ENCODE data around the gene EMC10.
A peak's percentile ranks its signal among the peaks of the same experiment; 100 is the strongest.

Gene EMC10

DNA sequence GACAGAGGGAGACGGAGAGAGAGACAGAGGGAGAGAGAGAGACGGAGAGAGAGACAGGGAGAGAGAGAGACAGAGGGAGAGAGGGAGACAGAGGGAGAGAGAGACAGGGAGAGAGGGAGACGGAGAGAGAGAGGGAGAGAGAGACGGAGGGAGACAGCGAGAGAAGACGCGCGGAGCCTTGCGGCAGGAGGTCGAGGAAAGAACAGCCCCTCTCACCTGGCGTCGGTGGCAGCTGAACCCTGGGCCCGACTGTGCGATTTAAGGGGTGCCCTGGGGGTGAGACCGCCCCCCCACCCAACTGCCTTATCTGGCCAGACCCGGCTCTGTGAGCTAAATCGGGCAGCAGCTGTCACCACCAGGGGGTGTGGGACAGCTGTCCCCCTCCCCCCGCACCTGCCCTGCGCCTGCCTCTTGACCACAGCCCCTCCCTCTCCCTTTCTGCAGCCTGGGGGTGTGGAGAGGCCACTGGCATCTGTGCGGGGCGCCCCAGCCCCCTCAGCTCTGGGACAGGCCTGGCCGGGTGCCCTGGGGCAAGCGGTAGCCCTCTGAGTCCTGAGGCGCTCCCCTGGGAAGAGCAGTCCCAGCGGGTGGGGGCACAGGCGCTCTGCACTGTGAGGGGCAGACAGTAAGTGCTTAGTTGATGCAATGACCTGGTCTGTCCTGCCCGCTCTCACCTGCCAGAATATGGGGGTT lies 23.9 kb downstream of the EMC10 start:
- no peak for DNase-seq

DNA sequence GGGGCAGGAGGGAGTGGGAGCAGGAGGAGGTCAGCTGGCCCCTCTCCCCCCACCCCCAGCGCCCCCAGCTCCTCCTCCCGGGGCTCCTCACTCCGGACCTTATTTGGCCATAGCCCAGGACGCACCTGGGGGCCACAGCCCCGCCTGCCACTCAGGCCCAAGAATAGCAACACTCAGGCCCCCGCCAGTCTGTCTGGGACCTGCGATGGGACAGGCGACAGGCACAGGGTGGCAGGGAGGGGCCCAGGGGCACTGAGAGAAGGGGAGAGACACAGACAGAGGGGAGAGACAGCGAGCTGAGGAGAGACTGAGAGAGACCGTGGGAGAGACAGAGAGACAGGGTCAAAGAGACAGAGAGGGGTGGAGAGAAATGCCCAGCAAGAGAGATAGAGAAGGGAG lies 24.4 kb downstream of the EMC10 start:
- DNase-seq = no peak

DNA sequence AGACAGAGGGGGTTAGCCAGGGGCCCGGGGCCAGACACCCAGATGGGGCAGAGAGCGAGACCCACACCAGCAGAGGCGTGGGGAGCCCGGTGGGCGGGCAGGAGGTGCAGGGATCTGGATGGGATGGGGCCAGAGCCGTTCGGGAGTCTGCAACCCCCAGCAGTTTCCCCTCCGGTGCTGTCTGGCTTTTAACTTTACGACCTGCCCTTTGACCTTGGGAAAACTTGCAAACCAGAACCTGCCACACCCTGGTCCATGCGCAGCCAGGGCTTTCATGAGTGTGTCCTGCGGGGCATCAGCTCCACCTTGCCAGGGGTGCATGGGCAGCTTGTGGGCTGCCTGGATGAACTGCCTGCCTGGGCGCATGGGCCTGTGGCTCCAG lies 24.9 kb downstream of the EMC10 start:
- DNase-seq = no peak

DNA sequence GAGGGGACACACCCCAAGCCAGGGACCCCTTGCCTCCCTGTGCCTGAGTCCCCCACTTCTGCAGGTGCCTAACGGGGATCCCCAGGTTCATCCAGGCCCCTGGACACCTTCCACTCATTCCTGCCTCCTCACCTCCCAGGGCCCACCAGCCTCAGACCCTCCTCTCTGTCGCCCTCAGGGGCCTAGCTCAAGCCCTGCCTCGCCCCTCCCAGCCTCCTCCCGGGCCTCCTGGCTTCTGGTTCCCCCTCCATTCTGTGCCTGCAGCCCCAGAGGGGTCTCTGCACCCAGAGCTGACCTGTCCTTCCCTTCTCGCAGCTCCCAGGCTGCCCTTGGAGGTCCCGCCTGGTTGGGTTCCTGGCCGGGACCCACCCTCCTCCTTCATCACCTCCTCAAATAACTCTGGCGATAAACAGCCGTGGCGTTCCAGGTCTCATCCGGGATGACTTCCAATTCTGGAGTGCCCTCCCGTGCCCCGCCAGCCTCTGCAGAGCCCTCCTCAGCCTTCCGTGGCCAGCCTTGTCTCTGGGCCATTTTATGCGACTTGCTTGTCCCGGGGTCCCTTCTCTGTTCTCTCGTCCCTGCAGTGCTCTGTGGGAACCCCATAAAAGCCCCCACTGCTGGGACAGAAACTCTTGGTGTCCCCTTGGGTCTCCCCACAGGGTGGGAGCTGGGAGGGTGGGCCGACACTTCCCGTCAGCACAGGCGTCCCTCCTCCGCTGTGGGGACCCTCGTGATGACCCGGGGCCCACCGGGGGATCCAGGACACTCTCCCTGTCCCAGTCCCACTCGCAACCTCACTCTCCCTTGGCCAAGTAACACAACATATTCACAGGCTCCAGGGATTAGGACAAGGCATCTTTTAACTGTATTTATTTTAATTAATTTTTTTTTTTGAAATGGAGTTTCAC lies 25.5 kb downstream of the EMC10 start:
- DNase-seq = no peak

DNA sequence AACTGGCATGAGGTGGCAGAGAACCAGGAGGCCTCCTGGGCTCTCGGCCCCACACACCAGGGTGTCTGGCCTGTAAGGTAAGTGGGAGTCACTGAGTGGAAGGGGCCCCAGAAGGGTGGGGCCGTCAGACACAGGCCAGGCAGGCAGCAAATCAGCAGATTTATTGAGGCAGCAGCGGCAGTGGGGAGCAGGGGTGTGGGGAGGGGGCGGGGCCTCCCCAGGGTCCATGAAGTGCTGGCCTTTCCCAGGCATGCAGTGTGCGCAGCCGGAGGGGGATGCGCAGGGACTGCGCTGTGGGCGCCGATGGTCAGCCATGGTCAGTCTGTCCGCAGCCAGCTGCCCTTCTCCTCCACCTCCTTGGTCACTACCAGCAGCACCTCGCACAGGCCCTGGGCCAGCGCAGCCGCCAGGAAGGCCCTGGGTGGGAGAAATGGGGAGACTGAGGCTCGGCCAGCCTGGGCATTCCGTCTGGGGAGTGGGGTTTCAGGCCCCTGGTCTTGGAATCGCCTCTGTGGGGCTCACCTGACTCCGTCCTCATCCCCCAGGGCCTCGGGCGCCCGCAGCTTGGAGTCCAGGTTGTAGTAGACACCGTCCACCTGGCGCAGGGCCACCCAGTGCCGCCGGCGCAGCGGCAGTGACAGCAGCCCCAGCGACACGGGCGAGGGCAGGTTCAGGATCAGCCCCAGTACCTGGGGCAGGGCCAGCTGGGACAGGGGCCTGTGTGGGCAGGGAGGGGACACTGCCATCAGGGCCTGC lies 29.7 kb downstream of the EMC10 start:
- DNase-seq = no peak

DNA sequence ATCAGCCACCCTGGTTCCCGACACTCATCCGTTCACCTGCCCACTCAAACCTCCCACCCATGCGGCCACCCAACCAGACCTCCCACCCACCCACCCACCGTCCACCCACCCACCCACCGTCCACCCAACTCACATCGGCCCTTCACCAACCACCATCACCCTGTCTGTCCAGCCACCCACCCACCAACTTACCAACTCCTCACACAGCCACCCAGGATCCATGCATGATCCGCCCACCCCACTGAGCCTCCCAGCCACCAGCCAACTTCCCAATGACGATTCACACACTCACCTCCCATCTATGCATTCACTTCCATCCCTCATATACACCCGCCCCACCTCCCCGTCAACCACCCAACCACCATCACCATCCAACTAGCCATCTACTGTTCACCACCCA lies 30.4 kb downstream of the EMC10 start:
- no peak for DNase-seq

DNA sequence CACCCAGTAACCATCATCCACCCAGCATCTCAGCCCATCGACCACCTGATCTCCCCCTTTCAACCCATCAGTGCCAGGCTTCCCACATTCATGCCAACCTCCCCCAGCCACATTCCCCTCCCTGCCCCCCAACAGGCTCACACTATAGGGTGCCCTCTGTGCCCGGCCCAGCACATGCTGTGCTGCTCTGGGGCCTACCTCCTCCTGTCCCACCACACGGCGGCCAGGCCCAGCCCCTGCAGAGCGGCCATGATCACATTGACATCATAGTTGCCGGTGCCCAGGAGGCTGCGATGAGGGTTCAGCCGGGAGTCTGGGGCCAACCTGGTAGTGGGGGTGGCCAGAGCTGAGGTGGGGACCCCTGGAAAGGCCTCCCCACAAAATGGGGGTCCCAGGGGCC lies 31.1 kb downstream of the EMC10 start:
- DNase-seq = no peak

DNA sequence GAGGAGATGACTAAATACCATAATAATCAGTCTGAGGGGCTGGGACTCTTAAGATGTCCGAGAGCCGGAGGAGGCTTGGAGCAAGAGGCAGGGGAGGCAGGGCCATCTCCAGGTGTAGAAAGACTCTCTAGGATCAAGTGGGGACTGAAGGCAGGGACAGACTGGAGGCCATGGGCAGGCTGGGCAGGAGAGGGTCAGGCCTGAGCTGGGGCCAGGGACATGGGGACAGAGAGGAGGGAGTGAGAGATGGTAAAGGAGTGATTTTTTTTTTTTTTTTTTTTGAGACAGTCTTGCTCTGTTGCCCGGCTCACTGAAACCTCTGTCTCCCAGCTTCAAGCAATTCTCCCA lies 32.5 kb downstream of the EMC10 start:
- no peak for DNase-seq

DNA sequence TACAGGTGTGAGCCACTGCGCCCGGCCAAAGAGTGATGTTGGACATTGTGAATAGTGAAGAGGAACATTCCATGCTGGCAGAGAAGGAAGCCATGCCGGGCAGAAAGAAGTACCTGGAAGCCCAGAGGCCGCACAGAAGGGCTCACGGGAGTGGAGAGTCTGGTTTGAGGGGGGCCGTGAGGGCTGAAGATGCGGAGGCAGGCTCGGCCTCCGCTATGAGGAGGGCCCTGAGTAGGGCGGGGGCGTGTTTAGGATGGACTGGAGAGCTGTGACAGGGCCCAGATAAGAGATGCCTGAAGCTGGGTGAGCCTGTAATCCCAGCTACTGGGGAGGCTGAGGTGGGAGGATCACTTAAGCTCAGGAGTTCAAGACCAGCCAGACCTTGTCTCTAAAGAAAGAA lies 33.1 kb downstream of the EMC10 start:
- no peak for DNase-seq

DNA sequence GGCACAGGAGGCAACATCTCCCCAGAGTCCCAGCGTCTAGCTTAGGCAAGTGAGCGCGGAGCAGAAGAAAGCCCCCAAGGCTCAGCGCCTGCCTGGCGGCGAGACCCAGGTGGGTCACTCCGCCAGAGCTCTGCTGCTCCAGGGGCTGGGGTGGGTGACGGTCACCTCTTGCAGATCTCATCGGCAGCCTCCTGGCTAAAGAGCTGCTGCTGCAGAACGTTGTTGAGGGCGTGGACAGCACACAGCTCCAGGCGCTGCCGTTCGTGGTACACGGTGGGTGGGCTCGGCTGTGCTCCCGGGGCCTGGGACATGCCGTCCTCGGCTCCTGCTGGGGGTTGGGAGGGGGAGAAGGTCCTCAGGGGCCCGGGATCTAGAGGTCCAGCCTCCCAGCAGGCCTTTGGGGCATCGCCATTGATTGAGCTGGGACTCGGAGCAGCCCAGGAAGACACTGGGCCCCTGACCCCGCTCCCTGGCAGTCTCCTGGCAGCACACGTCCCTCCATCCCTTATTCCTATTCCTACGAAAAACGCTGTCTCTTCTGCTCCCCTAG lies 33.9 kb downstream of the EMC10 start:
- no peak for DNase-seq

DNA sequence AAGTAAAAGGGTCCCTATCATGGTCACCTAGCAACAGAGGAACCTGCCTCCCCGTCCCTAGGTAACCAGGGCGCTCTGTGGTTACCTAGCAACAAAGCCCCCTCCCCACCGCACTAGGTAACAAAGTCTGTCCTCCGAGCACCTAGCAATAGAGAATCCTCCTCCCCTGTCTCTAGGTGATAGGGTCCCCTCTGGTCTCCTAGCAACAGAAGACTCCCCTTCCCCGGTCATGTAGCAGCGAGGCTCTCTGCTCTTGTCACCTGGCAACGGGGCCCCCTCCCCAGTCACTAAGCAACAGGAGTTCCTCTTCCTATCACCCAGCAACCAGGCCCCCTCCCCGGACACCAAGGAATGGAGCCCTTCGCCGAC lies 34.4 kb downstream of the EMC10 start:
- no peak for DNase-seq

DNA sequence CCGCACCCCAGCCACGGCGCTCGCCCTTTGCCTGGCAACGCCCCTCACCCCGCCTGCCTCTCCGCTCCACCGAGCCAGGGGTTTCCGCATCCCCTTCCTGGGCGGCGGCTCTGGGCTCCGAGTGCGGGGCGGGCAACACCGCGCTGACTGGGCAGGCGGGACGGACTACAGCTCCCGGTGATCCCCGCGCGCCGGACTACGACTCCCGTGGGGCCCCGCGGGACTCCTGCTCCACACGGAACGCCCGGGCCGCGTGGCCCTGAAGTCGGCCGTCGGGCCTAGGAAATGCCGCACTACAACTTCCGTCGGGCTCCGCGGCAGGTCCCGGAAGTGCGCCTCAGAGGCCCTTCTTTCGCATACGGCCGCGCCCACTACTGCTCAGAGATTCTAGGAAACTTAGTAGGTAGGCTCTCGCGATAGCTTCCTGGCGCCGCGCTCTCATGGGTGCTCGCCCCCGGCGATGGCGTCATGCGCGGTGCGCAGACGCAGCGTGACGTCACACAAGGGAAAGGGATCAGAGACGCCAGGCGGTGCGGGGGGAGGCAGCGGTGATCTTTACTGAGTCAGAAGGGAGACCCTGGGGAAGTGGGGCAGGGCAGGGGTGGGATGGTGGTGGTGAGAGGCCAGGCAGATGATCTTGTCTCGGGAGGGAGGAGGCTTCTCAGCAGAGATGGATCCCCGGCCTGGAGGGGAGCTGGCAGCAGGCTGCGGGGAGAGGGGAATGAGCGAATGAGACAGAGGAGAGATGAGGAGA lies 34.9 kb downstream of the EMC10 start, which contains the start of gene JOSD2:
TSS of gene JOSD2 (minus strand) at position 123 of the 754 bp plus-strand sequence. CDS start 760 bp downstream, outside the sequence.
- DNase-seq = peak; percentile 99

DNA sequence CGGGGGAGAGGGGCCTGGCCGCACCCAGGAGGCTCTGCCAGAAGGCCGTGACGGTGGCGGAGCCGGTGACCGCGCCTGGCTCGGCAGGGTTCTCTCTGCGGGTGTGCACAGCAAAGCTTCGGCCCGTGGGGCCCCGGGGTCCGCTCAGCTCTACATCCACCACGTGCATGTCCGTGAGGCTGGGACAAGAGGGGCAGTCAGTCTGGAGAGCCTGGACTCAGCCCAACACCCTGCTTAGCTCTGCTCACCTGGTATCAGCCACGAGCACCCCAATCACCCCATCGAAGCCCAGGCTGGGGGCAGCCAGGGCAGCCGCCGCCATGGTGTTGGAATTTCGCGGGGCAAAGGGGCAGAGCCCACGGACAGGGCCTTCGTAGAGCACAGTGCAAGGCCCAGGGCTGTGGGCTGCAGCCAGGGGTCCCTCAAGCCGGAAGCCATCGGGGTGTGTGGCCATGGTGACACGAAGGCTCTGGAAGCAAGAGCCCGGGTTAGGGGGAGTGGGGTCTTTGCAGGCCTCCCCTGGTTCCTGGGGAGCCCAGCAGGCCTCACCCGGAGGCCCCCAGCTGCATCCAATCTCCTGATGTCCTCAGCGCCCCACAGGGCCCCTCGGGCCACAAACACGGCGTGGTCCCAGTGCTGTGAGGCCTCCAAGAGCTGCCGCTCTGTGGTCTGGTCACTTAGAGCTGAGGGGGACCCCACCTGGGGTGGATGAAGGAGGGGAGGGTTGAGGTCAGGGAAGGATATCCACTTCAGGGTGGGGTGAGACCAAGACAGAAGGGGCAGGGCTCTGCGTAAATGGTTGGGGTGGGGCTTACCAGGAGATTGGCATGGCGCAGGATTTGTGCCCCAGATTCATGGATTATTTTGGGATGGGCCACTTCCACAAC lies 36.0 kb downstream of the EMC10 start:
- DNase-seq = no peak

DNA sequence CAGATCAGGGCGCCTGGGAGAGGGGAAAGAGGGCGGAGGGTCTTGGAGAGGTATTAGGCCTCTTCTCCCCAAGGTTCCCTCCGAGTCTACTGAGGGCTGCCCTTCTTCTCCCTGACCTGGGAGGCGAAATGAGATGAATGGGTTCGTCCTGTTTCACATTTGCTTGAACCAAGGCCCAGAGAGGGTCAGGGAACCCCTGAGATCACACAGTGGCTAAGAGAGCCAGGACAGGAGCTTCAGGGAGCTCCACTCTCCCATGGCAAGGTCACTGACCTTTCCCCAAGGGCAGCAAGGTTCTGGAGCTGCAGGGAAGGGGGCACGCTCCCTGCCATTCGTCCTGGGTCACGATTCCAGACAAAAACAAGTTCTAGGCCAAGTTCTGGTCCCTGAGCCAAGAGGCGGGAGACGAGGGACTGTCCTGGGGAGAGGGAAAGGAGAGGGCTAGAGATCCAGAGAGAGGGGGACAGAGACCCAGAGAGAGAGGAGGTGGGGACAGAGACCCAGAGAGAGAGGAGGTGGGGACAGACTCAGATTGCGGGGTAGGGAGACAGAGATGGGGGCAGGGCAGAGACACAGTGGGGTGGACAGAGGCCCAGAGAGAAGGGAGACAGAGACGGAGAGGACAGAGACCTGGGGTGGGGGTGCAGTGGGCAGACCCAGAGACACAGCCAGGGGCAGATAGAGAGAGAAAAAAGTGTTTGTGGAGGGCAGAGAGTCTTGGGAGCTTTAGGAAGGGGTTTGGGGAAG lies 36.9 kb downstream of the EMC10 start:
- no peak for DNase-seq

DNA sequence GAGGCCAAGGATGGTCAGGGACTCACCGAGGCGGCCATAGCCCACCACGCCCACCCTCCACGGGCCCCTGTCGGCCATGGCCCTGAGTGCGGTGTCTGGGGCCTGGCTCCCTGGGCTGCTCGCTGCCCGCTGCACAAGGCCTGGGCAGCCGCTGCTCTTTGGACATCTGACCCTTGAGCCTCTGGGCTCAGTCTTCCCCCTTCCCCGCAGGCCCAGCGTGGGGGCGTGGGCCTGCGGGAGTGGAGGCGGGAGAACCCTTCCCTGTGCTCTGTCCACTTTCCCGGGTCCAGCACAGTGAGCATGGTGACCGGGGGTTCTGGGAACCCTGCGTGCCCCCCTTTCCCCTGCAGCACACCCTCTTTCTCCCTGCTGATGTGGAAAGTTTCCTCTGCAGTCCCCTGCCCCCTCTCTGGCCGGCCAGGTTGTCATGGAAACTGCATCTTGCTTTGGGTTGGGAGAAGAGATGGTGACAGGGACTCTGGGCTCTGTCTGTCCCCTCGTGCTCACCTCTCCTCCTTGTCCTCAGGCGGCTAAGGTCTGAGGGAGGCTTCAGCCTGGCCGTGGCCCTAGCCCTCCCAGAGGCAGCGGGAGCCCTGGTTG lies 37.5 kb downstream of the EMC10 start, which contains the start of gene ASPDH:
TSS of gene ASPDH (minus strand) at position 168 of the 600 bp plus-strand sequence. CDS start at position 78, 90 bp downstream.
- DNase-seq = no peak

DNA sequence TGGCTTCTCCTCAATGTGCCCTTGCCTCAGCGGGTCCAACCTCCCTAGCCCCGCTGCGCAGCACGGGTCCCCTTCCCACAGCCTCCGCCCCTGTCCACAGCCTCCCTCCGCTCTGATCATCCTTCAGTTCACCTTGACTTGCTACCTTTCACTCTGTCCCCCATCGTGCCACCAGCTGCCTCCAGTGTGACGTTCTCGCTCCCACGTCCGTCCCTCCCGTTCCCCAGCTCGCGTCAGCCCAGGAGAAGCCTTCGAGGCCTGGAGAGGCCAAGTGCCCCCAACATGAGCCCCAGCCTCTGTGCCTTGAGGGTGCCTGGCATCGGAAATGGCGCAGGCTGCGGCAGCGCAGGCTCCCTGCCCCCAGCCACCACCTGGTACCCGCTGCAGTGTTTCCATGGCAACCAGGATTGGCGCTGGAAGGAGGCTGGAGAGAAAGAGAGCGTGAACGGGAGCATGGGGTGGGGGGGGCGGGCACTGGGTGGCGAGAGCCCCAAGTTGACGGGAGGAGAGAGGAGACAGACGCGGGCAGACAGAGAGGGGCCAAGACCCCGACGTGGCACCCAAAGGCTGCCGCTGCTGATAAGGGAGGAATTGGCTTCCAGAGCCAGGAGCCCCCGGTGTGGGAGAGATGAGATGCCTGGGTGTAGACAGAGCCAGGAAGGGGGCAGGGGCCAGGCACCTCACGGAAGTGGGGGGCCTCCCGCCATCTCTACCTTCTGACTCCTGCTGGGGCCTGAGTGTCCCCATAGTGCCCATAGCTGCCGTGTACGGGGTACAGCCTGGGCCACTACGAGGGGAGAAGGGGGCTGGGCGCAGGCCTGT lies 38.2 kb downstream of the EMC10 start:
- no peak for DNase-seq

DNA sequence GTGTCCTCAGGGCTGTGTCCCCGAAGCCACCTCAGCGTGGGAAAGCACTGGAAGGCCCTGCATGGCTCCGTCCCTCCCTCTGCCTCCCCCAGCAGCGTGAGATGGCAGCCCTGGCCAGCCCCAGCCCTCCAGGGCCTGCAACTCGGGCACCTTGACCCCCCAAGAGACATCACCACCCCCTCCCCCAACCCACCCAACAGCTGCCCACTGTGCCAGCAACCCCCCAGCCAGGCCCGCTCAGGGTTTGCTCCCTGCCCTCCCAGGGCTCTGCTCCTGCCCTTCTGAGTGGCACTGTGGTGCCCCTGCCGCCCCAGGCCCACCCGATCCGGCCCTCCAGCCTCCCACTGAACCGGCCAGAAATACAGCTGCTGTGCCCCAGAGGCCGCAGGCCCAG lies 38.9 kb downstream of the EMC10 start:
- DNase-seq = no peak

DNA sequence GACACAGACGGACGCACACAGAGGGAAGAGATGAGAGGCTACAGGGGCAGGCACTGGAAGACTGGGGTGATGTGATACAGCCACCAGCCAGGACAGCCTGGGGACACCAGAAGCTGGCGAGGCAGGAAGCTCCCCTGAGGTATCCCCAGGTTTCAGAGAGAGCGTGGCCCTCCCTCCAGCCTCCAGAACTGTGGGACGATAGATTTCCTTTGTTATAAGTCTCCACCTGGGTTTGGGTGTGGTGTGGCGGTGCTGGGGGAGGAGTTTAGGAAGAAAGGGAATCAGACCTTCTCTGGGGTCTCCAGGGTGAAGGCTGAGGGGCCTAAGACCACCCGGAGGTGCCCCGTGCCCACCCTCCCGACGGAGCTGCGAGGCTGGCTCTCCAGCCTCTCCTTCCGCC lies 40.1 kb downstream of the EMC10 start:
- no peak for DNase-seq

DNA sequence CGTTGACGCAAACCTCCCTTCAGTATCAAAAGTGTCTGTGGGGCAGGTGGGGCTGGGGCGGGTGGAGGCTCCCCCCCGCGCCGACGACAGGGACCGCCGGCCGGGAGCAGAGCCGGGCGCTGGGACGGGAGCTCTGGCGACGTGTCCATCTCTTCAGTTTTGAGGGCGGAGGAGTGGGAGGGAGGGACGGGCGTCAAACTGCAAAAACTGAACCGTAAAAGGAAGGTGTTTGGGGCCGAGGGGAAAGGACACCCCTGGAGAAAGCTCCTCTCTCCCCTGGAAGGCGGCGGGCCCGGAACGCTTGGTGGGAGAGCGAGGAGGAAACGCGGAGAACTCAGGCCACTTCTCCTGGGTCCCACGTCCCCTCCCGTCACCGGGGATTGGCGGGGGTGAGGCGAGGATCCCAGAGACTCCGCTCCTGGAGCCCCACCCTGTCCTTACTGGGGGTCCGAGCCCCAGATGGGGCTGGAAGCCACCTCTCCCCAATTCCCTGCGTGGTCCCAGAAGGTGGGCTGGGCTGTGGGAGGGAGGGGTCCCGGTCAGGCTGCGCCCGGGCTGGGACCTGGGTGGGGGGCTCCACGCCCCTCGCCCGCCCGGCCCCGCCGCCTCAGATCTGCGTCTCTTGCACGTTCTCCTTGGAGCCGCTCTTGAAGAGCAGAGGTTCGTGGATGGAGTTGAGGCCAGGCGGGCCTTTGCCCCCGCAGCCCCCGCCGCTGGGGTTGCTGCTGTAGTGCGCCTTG lies 40.8 kb downstream of the EMC10 start:
- DNase-seq = no peak

Measured in KG1 (cell line).